AG04449 (cell line): ENCODE results near the gene POU2AF1.

Experiments
- CTCF ChIA-PET: fragments of 350-600 bp; formaldehyde crosslinking; extraction: SDS; loops from one replicate; lab custom pipeline; 2021; ENCODE audit warnings: antibody characterized with exemption; lab: Yijun Ruan, JAX
- POLR2A ChIA-PET: fragments of 400-600, 350-600 bp; formaldehyde crosslinking; extraction: SDS; loops from one replicate; lab custom pipeline; 2020; ENCODE audit warnings: antibody characterized with exemption, inconsistent platforms; lab: Yijun Ruan, JAX
- DNase-seq: peaks from one replicate; pipeline ENCODE4 v3.0.0-alpha.2; 2010; ENCODE audit warnings: low read depth, low spot score
- H3K4me3 ChIP-seq: 2 replicates; pipeline ENCODE4 v1.5.1; 2011; ENCODE audit warnings: low read depth, mild to moderate bottlenecking, control low read depth, low read length
- TF ChIP-seq, protein P1 (sequence below): IDR thresholded peaks from one replicate; pipeline ENCODE4 v1.5.1; 2011; ENCODE audit warnings: mild to moderate bottlenecking, moderate library complexity, low read length, control low read depth, inconsistent platforms; ENCODE audit not compliant: insufficient read depth; ENCODE audit errors: missing control alignments

The POU2AF1 gene

DNA sequence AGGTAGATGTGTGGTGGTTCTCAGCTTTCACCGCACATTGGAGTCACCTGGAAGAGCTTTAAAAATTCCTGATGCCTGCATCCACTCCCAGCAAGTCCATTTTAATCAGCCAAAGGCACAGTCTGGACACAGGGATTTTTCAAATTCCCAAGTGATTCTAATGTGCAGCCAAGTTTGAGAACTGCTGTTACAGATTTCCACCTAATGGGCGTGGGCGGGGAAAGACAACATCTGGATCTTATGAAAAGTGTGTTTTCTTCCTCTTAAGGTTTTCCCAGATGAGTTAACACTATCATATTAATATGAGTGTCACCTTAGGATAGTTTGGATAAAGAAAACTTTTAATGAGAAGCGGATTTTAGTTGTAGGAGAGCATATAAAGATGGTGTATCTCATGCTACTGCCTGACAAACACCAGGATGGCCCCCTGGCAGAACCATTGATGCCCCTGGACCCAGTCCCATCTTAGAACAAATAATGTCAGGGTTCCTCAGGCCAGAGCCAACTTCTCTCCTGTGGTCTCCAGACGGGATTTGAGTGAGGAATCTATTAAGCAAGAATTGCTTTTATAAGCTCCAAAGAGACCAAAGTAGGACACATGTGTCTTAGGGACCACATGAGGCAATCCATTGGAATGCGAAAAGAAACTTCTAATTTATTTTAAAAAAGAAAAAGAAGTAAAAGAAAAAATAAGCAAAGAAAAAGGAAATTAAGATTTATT, 31.9 kb downstream of the POU2AF1 start:
- no peak for DNase-seq
- TF ChIP-seq, protein P1, sequence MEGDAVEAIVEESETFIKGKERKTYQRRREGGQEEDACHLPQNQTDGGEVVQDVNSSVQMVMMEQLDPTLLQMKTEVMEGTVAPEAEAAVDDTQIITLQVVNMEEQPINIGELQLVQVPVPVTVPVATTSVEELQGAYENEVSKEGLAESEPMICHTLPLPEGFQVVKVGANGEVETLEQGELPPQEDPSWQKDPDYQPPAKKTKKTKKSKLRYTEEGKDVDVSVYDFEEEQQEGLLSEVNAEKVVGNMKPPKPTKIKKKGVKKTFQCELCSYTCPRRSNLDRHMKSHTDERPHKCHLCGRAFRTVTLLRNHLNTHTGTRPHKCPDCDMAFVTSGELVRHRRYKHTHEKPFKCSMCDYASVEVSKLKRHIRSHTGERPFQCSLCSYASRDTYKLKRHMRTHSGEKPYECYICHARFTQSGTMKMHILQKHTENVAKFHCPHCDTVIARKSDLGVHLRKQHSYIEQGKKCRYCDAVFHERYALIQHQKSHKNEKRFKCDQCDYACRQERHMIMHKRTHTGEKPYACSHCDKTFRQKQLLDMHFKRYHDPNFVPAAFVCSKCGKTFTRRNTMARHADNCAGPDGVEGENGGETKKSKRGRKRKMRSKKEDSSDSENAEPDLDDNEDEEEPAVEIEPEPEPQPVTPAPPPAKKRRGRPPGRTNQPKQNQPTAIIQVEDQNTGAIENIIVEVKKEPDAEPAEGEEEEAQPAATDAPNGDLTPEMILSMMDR, result no peak
- ChIA-PET CTCF (no interaction called here), POLR2A (no interaction called here)
- no peak overlapping the region for H3K4me3 ChIP-seq

DNA sequence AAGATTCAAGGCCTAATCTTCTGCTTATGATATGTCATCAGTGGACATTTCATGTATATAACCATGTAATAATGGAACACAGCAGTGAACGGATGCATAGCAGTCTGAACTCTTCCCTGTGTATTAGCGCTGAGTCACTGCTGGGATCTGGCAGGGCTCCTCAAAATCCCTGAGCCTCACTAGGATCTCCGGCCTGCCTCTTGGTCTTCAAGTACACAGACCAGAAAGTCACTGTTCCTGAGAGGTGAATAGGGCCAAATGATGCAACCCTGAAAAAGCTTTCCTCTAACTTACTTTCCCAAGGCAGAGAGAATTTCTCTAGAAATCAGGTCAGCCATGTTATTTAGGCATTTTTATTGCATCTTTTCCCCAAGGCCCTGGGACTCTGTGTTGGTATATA, 35.0 kb downstream of the POU2AF1 start:
- POLR2A ChIA-PET, result no interaction called here
- TF ChIP-seq, protein P1, result no peak
- CTCF ChIA-PET, result no interaction called here
- H3K4me3 ChIP-seq, result no peak overlapping the region
- DNase-seq, result no peak

DNA sequence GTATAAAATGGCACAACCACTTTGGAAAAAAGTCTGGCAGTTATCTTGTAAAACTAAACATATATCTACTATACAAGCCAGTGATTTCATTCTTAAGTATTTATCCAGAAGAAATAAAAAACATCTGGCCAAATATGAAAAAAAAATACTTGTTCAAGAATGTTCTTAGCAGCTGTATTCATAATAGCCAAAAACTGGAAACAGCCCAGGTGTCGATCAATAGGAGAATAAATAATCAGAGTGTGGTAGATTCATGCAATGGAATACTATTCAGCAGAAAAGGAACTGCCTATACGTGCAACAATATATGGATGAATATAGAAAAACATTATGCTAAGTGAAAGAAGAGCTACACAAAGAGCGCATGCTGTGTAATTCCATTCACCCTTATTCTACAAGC, 36.7 kb downstream of the POU2AF1 start:
- H3K4me3 ChIP-seq, result no peak overlapping the region
- no peak for DNase-seq
- CTCF ChIA-PET, result interaction anchor here (2.5 kb wide), 1 partner anchor 59 kb away, joined by 5 read pairs; no protein-coding TSS in a partner anchor
- POLR2A ChIA-PET, result no interaction called here
- TF ChIP-seq, protein P1, result no peak

DNA sequence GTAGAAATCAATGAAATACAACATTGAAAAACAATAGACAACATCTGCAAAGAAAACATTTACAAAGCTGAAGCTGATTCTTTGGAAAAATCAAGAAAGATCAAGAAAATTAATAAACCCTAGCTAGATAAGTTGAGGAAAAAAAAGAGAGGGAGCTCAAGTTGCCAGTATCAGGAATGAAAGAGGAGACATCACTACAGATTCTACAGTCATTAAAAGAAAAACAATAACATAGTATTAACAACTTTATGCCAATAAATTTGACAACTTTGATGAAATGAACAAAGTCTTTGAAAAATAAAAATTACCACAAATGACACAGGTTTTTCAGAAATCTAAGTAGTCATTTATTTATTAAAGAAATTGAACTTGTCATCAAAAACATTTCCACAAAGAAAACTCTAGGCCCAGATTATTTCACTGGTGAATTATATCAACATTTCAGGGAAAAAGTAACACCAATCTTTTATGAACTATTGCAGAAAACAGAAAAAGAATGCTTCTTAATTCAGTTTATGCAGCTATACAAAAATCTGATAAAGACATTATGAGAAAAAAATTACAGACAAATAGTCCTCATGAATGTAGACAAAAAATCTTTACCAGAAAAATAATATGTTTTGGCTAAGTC, 39.2 kb downstream of the POU2AF1 start:
- ChIA-PET CTCF (no interaction called here), POLR2A (no interaction called here)
- H3K4me3 ChIP-seq, result no peak overlapping the region
- TF ChIP-seq, protein P1, result no peak
- DNase-seq, result no peak

DNA sequence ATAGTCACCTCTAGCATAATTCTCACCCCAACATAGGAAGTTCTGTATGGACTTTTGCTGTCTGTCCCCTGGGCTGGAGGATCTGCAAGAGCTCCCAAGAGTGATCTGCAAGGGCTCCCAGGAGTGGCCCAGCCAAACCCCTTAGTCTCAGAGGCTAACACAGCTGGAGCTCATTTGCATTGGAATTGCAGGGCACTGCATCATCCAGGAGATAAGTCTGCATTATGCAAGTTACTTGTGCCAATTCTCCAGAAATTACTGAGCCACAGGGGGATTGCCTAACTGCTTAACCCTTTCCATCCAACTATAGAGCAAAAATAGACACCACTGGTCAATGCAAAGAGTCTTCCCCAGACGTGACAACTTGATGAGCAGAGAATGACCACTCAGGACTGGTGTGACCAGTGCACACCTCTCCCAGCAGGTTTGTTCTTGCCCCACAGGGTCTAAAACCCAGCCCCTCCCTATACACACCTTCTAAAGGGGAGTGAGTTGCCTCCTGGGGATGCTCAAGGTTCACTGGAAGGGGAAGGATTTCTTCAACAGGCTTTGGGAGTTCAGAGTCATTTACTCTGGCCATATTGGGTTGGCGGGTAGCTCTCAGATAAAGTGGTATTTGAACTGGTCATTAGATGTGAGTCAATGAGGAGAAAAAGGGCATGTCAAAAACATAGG, 42.4 kb downstream of the POU2AF1 start:
- POLR2A ChIA-PET, result no interaction called here
- TF ChIP-seq, protein P1, result no peak
- no peak overlapping the region for H3K4me3 ChIP-seq
- no peak for DNase-seq
- CTCF ChIA-PET, result no interaction called here

DNA sequence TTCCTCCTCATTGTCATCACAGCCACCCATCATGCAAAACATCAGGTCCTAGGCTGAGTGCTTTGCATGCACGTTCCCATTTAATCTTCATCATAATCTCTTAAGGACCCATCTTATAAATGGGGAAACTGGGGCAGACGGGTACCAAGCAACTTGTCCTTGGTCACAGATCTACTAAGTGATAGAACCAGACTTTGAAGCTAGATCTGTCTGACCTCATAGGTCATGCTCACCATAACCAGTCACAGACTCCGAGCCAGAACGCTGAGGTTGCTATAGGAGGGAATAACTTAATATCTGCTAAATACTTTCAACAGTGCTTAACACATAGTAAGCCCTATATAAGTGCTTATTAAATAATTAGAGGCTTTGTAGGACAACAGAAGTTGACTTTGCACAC, 43.0 kb downstream of the POU2AF1 start:
- TF ChIP-seq, protein P1, result no peak
- H3K4me3 ChIP-seq, result no peak overlapping the region
- CTCF ChIA-PET, result no interaction called here
- POLR2A ChIA-PET, result no interaction called here
- DNase-seq, result no peak
